SU-DHL-6 (cell line): ENCODE results near the gene ZNF341.
A peak's percentile ranks its signal among the peaks of the same experiment; 100 is the strongest.

Experiments
- H2AFZ ChIP-seq: fragments of 200-600 bp; sonication (generic); 2 replicates; pipeline ENCODE4 v1.6.1; 2014; ENCODE audit warnings: low read depth, mild to moderate bottlenecking, moderate library complexity, mixed read lengths, antibody characterized with exemption, low read length; ENCODE audit not compliant: severe bottlenecking
- H3F3A ChIP-seq: fragments of 200-600 bp; shearing (Covaris generic); 2 replicates; pipeline ENCODE4 v1.6.0; 2016; ENCODE audit warnings: antibody characterized with exemption, mild to moderate bottlenecking; ENCODE audit not compliant: insufficient read depth
- H3K27ac ChIP-seq: fragments of 200-600 bp; sonication (generic); 2 replicates; pipeline ENCODE4 v1.5.1; 2016; ENCODE audit warnings: low read depth, mild to moderate bottlenecking, low read length, moderate library complexity, mixed read lengths
- H3K27me3 ChIP-seq: fragments of 200-600 bp; sonication (generic), shearing (Covaris generic); 2 replicates; pipeline ENCODE4 v1.6.0; 2014; ENCODE audit warnings: mild to moderate bottlenecking, low read length
- H3K36me3 ChIP-seq: fragments of 200-600 bp; sonication (generic); 2 replicates; pipeline ENCODE4 v1.6.1; 2014; ENCODE audit warnings: mild to moderate bottlenecking, low read length, mixed read lengths
- H3K4me2 ChIP-seq: fragments of 300-600, 200-600 bp; shearing (Covaris generic), sonication (generic); 2 replicates; pipeline ENCODE4 v1.6.0; 2014; ENCODE audit warnings: low read length, low read depth, mild to moderate bottlenecking; ENCODE audit not compliant: poor library complexity, severe bottlenecking
- H3K4me3 ChIP-seq: fragments of 200-600 bp; sonication (generic); 2 replicates; pipeline ENCODE4 v1.5.1; 2014; ENCODE audit warnings: antibody characterized with exemption, low read length, mild to moderate bottlenecking, mixed read lengths; ENCODE audit not compliant: insufficient read depth, poor library complexity, severe bottlenecking
- H3K79me2 ChIP-seq: fragments of 200-600 bp; sonication (generic); 2 replicates; pipeline ENCODE4 v1.6.1; 2014; ENCODE audit warnings: mild to moderate bottlenecking, low read length, moderate library complexity; ENCODE audit not compliant: insufficient read depth
- H3K9ac ChIP-seq: fragments of 200-600 bp; sonication (generic); 2 replicates; pipeline ENCODE4 v1.7.0; 2014; ENCODE audit warnings: mild to moderate bottlenecking, low read length
- H3K9me2 ChIP-seq: fragments of 200-600 bp; sonication (generic); replicated peaks from 2 replicates; pipeline ENCODE4 v1.6.1; 2014; ENCODE audit warnings: low read length; ENCODE audit not compliant: insufficient read depth
- H3K9me3 ChIP-seq: fragments of 200-600 bp; sonication (generic); 2 replicates; pipeline ENCODE4 v1.6.1; 2014; ENCODE audit warnings: low read length, mixed read lengths; ENCODE audit not compliant: insufficient read depth
- H4K20me1 ChIP-seq: fragments of 200-600 bp; sonication (generic); 2 replicates; pipeline ENCODE4 v1.6.1; 2014; ENCODE audit warnings: low read depth, mild to moderate bottlenecking, antibody characterized with exemption, low read length, moderate library complexity, mixed read lengths
- CTCF ChIP-seq: fragments of 200-600 bp; sonication (generic); IDR thresholded peaks from one replicate; pipeline ENCODE4 v1.5.1; 2017; ENCODE audit warnings: antibody characterized with exemption, mild to moderate bottlenecking, low read length, moderate library complexity; ENCODE audit not compliant: insufficient read depth, poor library complexity, severe bottlenecking
- EZH2phosphoT487 ChIP-seq: fragments of 200-600 bp; sonication (generic), shearing (Covaris generic); conservative IDR thresholded peaks from 2 replicates; pipeline ENCODE4 v1.6.1; 2018; ENCODE audit warnings: mild to moderate bottlenecking, antibody characterized with exemption, low read length, moderate library complexity, mixed read lengths

Gene ZNF341

GRCh38 chr20:33781133-33781532 lies 49.3 kb downstream of the ZNF341 start:
- peak overlapping the region; percentile 36 for H3K9ac ChIP-seq
- no peaks in the 10 kb centered on the region for H3K27me3 ChIP-seq
- peaks cover 71% of the 10 kb centered on the region for H3F3A ChIP-seq
- H2AFZ ChIP-seq: no peak overlapping the region
- no peaks in the 10 kb centered on the region for H3K79me2 ChIP-seq
- H3K36me3 ChIP-seq: no peaks in the 10 kb centered on the region
- no peak overlapping the region for H3K4me3 ChIP-seq
- H3K27ac ChIP-seq: peak overlapping the region; percentile 99
- H3K9me3 ChIP-seq: no peaks in the 10 kb centered on the region
- H3K4me2 ChIP-seq: peak overlapping the region; percentile 18
- TF ChIP-seq CTCF (no peak), EZH2phosphoT487 (no peak)
- H4K20me1 ChIP-seq: no peaks in the 10 kb centered on the region
- H3K9me2 ChIP-seq: no peaks in the 10 kb centered on the region

GRCh38 chr20:33781945-33782344 lies 50.1 kb downstream of the ZNF341 start:
- no peaks in the 10 kb centered on the region for H3K36me3 ChIP-seq
- no peaks in the 10 kb centered on the region for H3K27me3 ChIP-seq
- H3K9me3 ChIP-seq: no peaks in the 10 kb centered on the region
- no peaks in the 10 kb centered on the region for H3K79me2 ChIP-seq
- H4K20me1 ChIP-seq: no peaks in the 10 kb centered on the region
- no peak overlapping the region for H3K4me3 ChIP-seq
- H3K9me2 ChIP-seq: no peaks in the 10 kb centered on the region
- H3K4me2 ChIP-seq: no peak overlapping the region
- TF ChIP-seq CTCF: no peak
- no peak for TF ChIP-seq EZH2phosphoT487
- peak overlapping the region; percentile 36; the same call in 1 of the 2 replicates for H3K9ac ChIP-seq
- peak overlapping the region; percentile 99 for H3K27ac ChIP-seq
- H2AFZ ChIP-seq: no peak overlapping the region
- H3F3A ChIP-seq: peaks cover 75% of the 10 kb centered on the region

GRCh38 chr20:33783256-33783655 lies 51.5 kb downstream of the ZNF341 start:
- Histone ChIP-seq H3F3A (peaks cover 66% of the 10 kb centered on the region), H3K9ac (peak overlapping the region; percentile 46), H4K20me1 (no peaks in the 10 kb centered on the region), H3K9me3 (no peaks in the 10 kb centered on the region), H3K9me2 (no peaks in the 10 kb centered on the region), H3K27ac (peak overlapping the region; percentile 99), H3K36me3 (no peaks in the 10 kb centered on the region), H3K79me2 (no peaks in the 10 kb centered on the region), H3K4me2 (peak overlapping the region; percentile 61), H3K27me3 (no peaks in the 10 kb centered on the region), H3K4me3 (no peak overlapping the region), H2AFZ (peak overlapping the region; percentile 27)
- no peak for TF ChIP-seq CTCF
- no peak for TF ChIP-seq EZH2phosphoT487
